DMS53 treated with DMSO at 0.1 percent for 48 hours (cell line): ENCODE data around the gene HSD11B1L.
"Not testable (repeated sequence)": the region's sequence is repeated elsewhere in the genome, so short reads cannot be mapped to it uniquely, and the experiment has no call there.

Source experiments
- DNase-seq: peaks from one replicate; lab custom pipeline; 2025; ENCODE audit not compliant: unreplicated experiment; lab: John Stamatoyannopoulos, UW

The HSD11B1L gene

DNA sequence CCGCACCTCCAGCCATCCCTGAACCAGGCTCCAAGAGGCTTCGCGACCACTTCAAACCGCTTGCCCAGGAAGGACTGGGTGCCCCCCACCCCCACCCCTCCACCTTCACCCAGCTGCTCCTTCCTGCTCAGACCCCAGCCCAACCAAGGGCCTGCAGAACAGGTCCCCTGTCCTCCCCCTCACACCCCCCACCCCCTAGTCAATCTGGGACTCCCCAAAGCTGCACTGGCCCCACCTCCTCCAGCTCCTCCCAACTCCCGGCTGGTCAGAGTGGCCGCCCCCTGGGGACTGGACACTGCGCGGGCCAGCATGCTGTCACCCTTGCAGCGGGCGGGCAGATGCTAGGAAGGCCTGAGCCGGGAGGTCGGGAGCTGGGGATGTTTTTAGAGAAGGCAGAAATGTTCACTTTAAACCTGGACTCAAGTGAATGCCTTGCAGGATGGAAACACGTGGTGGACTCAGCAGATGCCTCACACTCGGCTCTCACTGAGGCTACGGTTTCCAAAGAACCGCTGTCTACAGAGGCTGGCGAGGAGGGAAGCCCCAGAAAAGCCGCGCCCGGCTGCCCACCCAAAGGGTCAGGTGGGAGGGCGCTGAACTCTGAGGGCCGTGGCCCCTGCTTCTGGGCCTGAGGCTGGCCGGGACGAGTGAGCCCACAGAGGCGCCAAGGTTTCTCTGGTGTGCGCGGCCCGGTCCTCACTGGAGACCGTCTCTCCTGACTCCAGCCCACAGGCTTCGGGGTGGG is 17.2 kb downstream of the HSD11B1L start:
- no peak for DNase-seq

DNA sequence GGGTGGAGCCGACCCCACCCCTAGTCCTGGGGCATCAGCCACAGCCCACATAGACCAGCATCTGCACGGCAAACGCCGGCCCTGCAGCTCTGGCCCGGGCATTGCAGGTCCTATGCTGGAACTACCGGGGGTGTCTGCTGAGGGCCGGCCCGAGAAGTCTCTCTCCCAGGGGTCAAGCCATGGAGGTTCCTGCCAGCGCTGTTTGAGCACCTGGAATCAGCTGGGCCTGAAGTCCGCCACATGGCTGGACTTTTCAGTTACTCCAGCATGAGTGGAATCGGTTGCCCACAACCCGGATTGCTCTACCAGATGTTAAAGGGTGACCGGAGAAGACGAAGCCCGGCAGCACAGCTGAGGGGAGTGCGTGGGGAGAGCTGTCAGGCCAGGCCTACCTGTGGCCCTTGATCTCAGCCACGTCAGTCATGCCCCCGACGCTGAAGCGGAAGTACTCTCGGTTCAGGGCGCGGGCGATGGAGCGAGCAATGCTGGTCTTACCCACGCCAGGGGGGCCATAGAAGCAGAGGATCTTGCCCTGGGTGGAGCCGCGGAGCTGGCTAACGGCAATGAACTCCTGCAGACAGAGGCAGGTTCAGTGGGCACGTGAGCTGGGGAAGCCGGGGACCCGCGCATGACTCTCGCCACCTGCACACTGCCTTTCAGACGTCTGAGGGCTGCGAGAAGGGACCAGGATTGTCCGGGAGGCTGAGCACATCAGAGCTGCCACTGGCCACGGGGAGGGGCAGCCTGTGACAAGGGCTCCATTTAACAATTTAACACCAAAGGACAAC is 18.0 kb downstream of the HSD11B1L start:
- DNase-seq: no peak

GRCh38 chr19:5700455-5701092 is 19.7 kb downstream of the HSD11B1L start:
- no peak for DNase-seq

GRCh38 chr19:5702053-5702410 is 21.2 kb downstream of the HSD11B1L start:
- not testable (repeated sequence) for DNase-seq

- no peak for DNase-seq
These were observed 23.3 kb downstream of the HSD11B1L start for GRCh38 chr19:5703819-5704818.

DNA sequence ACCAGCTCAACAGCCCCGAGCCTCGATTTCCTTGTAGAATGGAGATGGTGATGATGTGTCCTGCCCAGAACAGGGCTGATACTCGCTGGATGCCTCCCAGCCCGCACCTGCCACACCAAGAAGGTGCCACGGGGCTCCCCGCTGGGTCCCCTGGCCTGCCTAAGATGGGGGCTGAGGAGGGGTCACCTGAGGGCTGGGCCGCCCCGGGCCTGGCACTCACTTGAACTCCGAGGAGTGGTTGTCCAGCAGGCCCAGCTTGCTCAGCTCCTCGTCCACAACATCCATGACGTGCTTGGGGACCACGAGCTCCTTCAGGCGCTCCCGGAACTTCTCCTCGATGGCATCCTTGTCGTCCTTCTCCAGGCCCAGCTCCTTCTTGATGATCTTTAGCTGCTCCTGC is 24.7 kb downstream of the HSD11B1L start:
- DNase-seq: no peak

DNA sequence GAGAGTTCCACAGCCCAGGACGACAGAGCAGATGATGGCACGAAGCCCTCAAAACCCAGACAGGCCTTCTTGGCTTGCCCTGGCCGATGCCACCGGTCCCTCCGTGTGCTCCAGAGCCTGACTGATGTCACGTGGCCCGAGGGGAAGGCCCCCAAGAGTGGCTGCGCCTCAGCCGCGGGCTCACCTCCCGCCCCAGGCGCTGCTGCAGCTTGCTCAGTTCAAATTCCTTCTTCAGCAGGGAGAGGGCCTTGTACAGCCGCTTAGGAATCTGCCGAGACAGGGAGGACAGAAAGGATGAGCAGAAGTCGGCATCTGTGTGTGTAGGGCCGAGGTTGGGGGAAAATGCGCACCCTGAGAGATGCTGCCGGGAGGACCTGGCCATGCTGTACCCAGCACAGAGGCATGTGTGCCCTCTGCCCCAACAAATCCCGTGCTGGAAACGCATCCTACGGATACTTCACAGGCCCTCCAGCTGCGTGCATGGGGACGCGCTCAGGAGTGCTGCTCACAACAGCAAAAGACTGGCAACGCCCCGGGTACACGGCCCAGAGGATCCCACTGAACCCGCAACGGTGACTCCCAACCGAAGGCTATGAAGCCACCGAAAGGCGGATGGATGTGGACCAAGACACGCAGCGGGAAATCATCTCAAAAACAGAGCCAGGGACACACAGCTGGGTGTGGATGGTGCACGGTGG is 26.2 kb downstream of the HSD11B1L start:
- no peak for DNase-seq

DNA sequence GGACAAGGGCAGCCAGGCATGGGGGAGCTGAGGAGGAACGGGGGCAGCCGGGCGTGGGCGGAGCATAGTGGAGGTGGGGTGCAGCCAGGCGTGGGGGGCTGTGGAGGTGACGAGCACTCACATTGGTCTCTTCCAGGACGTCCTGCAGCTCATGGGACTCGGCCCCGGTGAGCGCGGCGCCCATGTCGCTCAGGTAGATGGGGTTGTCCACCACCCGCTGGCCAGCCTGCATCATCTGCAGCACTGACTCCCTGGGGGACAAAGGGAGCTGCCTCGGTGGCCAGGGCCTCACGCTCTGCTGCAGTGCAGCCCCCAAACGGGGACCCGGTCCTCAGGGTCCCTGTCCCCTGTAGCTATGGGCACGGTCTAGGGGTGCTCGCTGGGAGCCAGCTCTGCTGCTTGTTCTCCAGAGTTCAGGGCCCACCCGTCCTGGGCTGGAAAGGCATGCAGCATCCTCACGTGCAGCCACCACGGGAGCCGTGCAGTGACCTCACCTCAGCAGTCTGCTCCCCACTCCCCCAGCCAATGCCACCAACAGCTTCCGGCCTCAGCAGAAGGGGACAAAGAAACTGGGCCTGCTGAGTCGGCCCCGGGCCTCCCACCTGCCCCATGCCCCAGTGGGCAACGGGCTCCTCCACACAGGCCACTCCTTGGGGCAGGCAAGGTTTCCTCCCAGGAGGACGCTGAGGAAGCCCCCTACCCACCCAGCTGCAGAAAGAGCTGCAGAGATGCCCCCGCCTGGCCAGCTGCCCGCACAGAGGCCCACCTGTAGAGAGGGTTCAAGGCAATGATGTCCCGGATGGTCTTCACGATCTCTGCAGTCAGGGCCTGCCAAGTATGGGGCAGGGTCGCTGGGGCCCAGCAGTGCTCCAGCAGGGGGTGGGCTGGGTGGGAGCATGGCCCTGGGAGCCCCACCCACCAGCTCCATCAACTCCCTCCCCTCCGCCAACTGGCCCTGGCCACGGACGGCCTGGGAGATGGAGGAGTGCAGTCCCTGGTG is 27.0 kb downstream of the HSD11B1L start:
- no peak for DNase-seq

DNA sequence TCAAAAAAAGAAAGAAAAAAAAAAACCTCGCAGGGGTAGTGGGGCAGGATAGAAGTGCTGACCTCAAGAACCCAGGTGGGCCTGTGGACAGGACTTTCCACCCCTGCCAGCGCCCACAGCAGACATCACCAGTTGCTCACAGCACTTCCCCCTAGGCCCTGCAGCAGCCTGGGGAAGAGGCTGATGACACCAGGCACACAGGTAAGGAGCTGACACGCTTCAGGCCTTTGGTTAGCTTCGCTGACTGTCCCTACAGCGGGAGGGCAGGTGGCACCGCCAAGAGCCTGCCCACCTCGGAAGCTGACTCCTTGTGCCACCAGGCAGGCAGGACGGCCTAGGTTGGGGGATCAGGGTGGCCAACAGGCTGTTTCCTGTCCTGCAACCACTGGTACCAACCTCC is 30.2 kb downstream of the HSD11B1L start:
- no peak for DNase-seq

- DNase-seq: no peak
These were observed 30.9 kb downstream of the HSD11B1L start for GRCh38 chr19:5711713-5712161.

- DNase-seq: no peak
These were observed 32.4 kb downstream of the HSD11B1L start for GRCh38 chr19:5713228-5713627.

GRCh38 chr19:5714816-5715215 is 34.0 kb downstream of the HSD11B1L start:
- no peak for DNase-seq

DNA sequence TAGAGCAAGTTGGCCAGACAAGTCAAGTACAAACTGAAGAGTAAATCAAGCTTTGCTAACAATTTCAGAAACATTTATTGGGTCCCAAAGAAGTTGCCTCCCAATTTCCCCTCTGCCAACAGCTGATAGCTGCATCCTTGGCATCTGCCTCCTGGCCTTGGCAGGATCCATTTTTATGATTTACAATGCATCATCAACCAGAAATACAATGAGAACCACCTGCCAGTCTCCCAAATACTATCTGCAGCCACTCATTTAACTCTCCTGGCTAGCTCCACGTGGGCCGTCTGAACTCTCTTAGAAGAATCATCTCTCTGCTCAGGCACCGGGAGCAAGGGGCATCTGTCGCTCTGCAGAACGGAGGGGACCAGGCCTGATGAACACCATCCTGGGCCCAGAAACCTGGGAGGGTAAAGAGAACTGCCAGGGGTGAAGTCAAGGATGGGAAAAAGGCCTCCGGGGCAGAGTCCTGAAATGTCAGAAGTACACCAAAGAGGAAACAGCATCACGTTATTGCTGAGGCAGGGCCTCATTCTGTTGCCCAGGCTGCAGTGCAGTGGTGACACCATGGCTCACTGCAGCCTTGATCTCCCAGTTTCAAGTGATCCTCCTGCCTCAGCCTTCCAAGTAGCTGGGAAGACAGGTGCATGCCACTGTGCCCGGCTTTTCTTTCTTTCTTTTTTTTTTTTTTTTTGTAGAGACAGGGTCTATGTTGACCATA is 36.5 kb downstream of the HSD11B1L start:
- DNase-seq: no peak

DNA sequence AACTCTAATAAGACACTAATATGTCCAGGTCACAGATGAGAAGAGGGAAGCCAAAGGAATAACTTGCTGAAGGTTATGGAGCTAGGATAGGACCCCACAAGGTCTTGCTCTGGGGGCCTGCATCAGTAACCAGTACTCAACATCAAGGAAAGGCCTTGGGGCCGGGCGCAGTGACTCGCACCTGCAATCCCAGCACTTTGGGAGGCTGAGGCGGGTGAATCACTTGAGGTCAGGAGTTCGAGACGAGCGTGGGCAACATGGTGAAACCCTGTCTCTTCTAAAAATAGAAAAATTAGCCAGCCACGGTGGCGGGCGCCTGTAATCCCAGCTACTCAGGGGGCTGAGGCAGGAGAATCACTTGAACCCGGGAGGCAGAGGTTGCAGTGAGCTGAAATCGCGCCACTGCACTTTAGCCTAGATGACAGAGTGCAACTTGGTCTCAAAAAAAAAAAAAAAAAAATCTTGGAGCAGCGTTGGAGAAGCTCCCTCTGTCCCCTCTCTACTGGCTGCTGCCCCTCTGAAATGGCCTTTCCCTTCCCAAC is 37.3 kb downstream of the HSD11B1L start:
- DNase-seq: no peak

DNA sequence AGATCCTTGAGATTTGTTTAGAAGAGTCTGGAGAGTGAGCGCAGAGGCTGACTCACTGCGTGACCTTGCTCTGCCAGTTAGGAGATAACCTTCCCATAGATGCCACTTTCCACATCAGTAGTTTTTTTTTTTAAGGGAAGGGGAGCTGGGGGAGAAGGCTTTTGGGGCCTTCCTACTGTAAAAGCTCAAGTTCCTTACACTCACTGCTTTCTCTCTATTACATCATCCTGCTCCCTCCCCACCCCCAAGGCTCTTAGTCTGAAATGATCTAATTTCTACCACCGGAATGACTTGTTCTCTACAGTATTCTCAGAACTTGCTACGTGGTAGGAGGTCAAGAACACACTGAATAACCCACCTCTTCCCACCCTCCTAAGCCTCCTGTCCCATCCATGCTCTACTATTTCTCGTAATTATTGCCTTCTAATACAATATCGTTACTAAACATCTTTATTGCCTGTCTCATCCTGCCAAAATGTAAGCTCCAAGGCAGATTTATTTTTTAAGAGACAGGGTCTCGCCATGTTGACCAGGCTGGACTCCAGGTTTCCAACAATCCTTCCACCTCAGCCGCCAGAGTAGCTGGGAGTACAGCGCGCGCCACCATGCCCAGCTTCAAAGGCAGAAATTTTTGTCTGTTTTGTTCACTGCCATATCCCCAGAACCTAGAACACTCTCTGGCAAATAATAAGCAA is 37.9 kb downstream of the HSD11B1L start:
- peak; percentile 33 for DNase-seq

- no peak for DNase-seq
These were observed 38.6 kb downstream of the HSD11B1L start for GRCh38 chr19:5719274-5719960.
